GM21576 (cell line): ENCODE results near the gene CELF4.

Experiments used
- ATAC-seq: cut with Tn5 transposase; IDR thresholded peaks from one replicate; pipeline ENCODE4 v1.9.1; 2021; ENCODE audit warnings: mild to moderate bottlenecking, moderate library complexity; ENCODE audit not compliant: unreplicated experiment

The CELF4 gene

GRCh38 chr18:37270038-37270665 lies 295.4 kb downstream of the CELF4 start:
- ATAC-seq, result no peak

- no peak for ATAC-seq
Measured at GRCh38 chr18:37266290-37266689, 299.3 kb downstream of the CELF4 start.

DNA sequence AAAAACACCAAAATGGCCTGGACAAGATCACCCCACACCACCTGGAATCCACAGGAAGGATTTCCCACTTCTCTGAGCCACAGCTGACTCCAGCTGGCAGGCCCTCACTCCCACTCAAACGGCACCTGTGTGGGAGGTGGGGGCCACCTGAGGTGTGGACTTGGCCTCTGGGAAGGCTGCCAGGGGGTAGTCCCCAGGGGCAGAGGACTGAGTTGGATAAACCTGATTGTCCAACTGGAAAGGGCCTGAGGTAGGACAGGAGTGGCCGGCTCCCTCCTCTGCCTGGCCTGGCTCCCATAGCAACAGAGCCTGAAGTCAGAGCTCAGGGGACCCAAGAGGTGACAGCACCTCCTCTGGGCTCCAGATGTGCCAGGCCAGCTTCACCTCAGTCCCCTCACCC lies 300.2 kb downstream of the CELF4 start:
- no peak for ATAC-seq

GRCh38 chr18:37264956-37265355 lies 300.6 kb downstream of the CELF4 start:
- no peak for ATAC-seq

DNA sequence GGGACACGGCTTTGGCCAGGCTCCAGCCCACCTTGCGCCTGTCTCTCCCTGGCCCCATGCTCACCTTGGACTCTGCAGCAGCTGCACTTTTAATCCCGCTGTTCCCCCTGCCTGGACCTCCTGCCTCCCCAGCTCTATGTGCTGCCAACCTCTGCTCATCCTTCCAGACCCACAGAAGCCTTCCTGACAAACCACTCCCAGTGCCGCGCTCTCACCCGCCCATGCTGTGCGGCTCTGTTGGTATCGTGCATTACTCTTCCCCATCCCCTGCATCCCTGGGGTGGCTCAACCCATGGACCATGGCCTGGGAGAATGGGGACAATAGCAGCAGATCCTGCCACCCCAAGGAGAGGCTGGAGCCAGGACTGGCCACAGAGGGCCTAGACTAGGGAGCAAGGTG lies 303.6 kb downstream of the CELF4 start:
- ATAC-seq, result no peak

DNA sequence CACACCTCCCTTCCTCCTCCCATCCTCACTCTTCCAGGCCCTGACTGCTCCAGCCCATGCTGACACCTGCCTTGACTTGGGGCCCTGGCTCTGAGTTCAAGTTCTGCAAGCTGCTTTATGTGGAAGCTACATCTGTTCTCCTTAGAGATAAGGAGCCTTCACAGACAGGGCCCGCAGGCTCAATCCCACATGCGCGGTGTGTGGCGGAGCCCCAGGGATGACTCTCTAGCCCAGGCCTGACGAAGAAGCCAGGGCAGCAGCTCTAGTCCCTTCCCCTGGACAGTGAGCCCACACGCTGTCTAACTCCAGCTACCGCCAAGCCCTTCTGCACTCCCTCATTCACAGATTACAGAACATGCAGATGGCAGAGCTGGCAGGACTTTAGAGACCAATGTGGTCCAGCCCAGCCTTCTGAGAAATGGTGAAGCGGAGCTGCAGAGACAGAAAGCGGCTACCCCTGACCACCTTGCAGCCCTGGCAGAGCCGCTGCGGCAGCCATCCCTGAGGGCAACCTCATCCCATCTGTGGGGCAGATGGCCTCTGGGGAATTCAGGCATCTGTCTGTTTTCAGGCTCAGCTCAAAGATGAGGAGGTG lies 304.3 kb downstream of the CELF4 start:
- ATAC-seq, result no peak

- no peak for ATAC-seq
Measured at GRCh38 chr18:37260367-37261093, 305.1 kb downstream of the CELF4 start.

GRCh38 chr18:37259711-37260110 lies 305.9 kb downstream of the CELF4 start:
- ATAC-seq, result no peak

DNA sequence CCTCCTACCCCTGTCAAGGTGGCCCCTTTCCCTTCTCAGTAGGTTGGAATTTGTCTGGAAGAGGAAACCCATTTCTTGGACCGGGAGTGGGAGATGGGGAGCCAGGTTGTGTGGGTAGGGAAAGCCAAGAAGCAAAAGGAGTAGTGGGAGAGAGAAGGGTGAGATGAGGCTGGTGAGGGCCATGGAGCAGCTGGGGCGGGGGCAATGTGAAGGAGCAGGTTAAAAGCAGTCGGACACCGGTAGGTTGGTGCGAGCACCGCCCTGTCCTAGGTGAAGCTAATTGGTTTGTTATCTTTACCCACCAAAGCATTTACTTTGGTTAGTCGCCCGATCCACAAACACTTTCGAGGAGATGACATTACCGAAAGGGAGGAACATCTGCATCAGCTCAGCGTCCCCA lies 306.8 kb downstream of the CELF4 start:
- no peak for ATAC-seq

GRCh38 chr18:37258131-37258530 lies 307.5 kb downstream of the CELF4 start:
- ATAC-seq, result no peak

GRCh38 chr18:37254973-37255372 lies 310.6 kb downstream of the CELF4 start:
- no peak for ATAC-seq

DNA sequence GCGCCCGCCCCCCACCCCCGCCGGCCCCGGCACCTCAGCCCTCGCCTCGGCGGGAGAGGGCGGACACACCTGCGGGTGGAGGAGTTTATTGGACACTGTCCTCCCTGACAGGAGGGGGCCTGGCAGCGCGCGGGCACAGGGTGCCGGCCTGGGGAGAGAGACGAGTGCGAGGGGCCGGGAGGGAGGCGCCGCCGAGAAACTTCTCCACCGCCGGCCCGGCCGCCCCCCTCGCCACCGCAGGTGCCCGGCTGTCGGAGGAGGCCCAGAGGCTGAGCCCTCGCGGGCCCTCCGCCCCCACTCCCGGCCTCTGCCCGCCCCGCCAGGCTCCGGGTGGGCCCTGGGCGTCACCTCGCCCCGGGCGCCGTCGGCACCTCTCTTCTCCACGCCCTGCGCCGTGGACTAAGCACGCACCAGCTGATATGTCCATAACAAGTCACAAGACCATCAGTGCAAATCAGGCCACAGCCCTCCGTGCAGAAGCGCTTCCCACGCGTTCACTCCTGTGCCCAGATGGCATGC lies 311.3 kb downstream of the CELF4 start:
- ATAC-seq, result no peak

GRCh38 chr18:37253394-37254235 lies 312.0 kb downstream of the CELF4 start:
- no peak for ATAC-seq

- ATAC-seq, result no peak
Measured at GRCh38 chr18:37252854-37253393, 312.7 kb downstream of the CELF4 start.

DNA sequence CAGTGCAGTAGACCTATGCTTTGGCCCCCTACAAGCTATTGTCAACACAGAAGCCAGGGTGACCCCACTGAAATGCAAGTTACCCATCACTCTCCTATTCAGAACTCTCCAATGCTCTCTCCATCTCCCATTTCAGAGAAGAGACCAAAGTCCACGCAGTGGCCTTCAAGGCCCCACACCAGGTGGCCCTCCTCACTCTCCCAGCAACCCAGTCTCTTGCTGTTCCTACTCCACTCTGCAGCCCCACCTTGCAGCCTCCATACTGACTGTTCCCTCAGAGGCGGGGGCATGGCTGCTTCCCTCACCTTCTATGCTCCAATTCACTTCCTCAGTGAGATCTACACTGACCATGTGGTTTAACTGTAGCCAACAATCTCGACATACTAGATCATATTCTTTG lies 313.3 kb downstream of the CELF4 start:
- no peak for ATAC-seq

GRCh38 chr18:37251679-37252078 lies 313.9 kb downstream of the CELF4 start:
- ATAC-seq, result no peak

GRCh38 chr18:37249895-37250618 lies 315.5 kb downstream of the CELF4 start:
- ATAC-seq, result no peak

GRCh38 chr18:37249171-37249886 lies 316.3 kb downstream of the CELF4 start:
- no peak for ATAC-seq

DNA sequence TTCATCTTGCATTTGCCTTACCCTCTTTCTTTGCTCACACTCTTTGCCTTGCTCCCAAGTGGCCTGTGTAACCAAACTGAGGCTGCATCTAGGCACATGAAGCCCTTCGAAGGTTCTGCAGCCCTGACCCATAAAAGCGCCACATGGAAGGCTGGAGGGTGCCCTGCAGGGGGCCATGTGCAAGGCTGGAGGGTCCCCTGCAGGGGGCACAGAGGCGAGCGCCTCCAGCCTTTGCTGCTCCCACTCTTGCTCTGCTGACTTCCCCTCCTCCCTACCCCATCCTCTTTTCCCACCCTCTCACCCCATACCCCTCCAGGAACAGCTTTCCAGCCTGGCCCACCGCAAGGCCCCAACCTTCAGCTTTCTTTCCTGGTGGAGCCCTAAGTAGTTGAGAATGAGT lies 317.3 kb downstream of the CELF4 start:
- no peak for ATAC-seq
